ENCODE data around the gene SCNN1G.
"Not testable (repeated sequence)": the region's sequence is repeated elsewhere in the genome, so short reads cannot be mapped to it uniquely, and the experiment has no call there.

Gene SCNN1G

DNA sequence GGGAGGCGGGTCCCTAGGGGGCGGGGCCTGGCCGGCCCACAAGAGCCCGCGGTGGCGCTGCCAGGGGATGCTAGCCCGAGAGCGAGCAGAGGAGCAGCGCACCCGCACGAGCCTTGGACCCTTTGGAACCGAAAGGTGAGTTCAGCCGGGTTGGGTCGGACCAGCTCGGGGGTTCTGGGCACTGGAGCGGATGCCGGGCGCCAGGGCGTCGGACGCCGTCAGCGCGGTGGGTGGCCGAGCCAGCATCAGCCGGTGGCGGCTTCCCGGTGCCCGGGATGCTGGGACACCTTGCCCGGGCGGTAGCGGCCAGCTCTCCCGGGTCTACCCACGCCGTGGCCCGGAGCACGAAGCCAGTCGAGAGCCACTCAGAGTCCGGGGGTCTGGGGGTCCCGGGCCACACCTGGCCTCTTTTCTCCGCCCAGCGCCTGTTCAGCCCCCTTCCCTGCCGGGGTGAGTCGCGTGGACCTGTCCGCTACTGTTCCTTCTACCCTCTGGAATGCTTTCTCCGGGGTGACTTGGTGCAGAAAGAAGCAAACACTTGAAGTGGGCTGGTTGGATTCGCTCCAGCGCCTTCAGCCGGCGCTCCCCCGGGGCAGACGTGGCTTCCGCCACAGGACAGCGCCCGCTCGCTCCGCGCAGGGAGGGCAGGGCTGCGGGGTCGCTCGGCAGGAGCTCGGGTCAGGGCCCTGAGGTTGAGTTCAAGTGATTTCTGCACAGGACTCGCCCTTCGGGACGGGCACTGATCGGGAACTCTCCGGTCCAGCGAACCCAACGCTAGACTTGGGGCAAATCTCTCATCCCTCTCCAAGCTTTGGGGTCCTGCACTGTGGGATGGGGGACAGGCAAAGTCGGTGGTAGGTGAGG, at the start of gene SCNN1G:
Gene SCNN1G (plus strand): TSS at position 67 of the 864 bp plus-strand sequence. CDS start 3,527 bp downstream, outside the sequence.
- peak; percentile 63 to 77 (median 73) for DNase-seq

- DNase-seq = no peak
These were observed 49.6 kb upstream of the SCNN1G start for GRCh38 chr16:23132775-23133463.

- DNase-seq = no peak
These were observed 48.3 kb upstream of the SCNN1G start for GRCh38 chr16:23134274-23134673.

DNA sequence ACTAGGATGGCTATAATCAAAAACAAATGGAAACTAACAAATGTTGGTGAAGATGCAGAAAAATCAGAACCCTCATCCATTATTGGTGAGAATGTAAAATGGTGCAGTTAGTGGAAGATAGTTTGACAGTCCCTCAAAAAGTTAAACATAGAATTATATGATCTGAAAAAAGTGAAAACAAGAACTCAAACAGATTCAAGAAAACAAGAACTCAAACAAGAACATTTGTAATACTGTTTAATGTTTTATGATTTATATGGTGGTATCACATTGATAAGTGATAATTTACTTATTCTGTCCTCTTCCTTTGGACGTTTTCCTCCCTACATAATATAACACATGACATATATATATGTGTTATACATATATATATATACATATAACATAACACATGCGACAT, 45.3 kb upstream of the SCNN1G start:
- DNase-seq = no peak

DNA sequence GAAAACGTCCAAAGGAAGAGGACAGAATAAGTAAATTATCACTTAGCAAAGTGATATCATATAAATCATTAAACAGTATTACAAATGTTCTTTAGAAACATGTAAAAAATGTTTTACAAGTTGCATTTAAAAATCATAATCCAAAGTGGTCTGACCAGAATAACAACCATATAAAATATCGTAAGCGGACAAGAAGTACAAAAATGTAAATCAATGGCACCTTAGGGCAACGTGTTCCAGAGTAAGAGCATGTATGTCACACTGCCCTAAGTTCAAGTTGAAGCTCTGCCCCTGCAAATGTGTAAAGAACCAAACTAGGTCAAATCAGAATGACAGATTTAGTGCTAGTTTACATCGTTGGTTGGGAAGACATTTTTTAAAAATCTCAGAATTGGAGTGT, 44.7 kb upstream of the SCNN1G start:
- no peak for DNase-seq

DNA sequence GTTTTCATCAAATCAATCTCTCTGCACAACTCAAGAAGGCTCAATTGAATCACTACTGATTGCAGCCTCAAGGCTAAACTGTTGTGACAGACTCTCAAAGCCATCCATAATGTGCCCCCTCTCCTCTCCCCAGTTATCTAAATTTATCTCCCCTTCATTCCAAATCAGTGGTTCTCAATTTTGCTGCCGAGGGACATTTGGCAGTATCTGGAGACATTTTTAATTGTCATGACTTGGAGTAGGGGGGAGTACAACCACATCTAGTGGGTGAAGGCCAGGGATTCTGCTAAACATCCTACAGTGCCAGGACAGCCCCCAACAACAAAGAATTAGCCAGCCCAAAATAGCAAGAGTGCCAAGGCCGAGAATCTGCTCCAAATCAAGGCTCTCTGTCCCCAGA, 42.4 kb upstream of the SCNN1G start:
- DNase-seq = no peak

GRCh38 chr16:23141033-23141432, 41.5 kb upstream of the SCNN1G start:
- DNase-seq = no peak

- DNase-seq = no peak
These were observed 41.0 kb upstream of the SCNN1G start for GRCh38 chr16:23141500-23141899.

GRCh38 chr16:23141959-23142740, 40.4 kb upstream of the SCNN1G start:
- DNase-seq = no peak

GRCh38 chr16:23143391-23143790, 39.2 kb upstream of the SCNN1G start:
- no peak for DNase-seq

- DNase-seq = not testable (repeated sequence)
These were observed 38.2 kb upstream of the SCNN1G start for GRCh38 chr16:23144393-23144792.

- peak in 1 of 3 experiments; percentile 38 for DNase-seq
These were observed 37.4 kb upstream of the SCNN1G start for GRCh38 chr16:23145186-23145585.

DNA sequence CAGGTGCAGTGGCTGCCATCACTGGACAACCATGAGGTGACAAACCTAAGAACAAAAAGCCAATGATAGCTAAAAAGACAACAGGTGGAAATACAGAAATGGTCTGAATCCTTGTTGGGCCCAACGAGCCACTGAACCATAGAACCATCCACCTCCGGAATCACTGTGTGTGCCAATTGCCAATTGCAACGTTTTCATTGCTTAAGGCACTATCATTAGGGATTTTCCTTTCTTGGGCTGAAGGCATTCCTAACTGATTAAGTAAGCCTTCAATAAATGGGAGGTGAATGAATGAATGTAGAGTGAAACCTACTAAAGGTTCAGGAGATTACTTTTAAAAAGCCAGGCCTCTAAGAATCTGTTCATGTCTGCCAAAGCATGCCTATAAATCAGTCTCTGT, 36.9 kb upstream of the SCNN1G start:
- no peak for DNase-seq

DNA sequence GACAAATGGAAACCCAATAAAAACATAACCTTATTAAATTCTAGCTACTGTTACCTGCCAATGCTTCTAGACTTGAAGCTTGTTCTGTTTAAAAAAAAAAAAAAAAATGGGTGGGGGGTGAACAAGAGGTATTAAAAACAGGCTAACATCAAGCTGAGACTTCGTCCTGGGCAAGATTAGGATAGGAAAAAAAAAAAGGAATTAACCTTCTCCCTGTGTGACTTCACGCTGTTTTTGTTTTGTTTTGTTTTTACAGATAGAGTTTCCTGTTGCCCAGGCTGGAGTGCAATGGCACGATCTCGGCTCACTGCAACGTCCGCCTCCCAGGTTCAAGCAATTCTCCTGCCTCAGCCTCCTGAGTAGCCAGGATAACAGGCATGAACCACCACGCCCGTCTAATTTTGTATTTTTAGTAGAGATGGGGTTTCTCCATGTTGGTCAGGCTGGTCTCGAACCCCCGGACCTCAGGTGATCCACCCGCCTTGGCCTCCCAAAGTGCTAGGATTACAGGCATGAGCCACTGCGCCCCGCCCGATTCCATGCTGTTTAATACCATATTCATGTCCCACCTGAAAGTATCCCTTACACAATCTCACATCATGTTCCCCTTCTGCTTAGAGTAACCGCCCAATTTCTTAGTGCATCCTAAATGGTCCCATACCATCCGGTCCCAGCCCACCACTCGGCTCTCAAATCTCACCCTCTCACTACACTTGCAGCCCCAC, 35.5 kb upstream of the SCNN1G start:
- DNase-seq = no peak

GRCh38 chr16:23147666-23148065, 34.9 kb upstream of the SCNN1G start:
- DNase-seq = no peak

DNA sequence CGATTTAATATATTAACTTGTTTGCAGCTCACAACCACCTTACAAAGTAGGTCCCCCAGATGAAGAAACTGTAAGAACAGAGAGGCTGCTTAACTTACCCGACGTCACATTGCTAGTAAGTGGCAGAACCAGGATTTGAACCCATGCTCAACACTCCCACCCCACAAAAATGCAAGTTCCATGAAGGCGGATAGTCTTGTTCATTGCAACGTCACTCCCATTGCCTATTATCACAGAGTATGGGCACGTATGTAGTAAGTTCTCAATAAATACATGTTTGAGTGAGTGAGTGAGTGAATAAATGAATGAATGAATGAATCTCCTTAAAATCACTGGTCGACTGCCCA, 34.4 kb upstream of the SCNN1G start:
- DNase-seq = no peak

GRCh38 chr16:23148513-23149266, 33.9 kb upstream of the SCNN1G start:
- peak; percentile 42 to 77 (median 72) for DNase-seq

GRCh38 chr16:23149267-23149992, 33.1 kb upstream of the SCNN1G start, which contains the start of gene USP31:
TSS of gene USP31 (minus strand) at chr16:23149452. CDS start at chr16:23149270, 182 bp downstream.
- DNase-seq = peak; percentile 93 to 97 (median 95)

DNA sequence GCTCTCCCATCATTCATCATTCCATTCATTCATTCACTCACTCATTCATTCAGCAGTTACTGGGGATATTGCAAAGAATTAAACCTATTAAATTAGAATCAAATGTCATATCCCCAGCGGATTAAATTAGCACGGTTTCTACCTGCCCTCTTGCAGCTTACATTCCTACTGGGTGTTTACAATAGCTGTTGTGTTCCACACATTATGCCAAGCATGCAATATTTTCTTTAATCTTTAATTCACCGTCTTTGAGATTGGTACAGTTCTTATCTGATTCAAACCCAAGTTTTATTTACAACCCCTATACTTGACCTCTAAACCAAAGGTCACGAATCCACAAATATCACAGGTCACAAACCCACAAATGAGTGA, 32.6 kb upstream of the SCNN1G start:
- no peak for DNase-seq

DNA sequence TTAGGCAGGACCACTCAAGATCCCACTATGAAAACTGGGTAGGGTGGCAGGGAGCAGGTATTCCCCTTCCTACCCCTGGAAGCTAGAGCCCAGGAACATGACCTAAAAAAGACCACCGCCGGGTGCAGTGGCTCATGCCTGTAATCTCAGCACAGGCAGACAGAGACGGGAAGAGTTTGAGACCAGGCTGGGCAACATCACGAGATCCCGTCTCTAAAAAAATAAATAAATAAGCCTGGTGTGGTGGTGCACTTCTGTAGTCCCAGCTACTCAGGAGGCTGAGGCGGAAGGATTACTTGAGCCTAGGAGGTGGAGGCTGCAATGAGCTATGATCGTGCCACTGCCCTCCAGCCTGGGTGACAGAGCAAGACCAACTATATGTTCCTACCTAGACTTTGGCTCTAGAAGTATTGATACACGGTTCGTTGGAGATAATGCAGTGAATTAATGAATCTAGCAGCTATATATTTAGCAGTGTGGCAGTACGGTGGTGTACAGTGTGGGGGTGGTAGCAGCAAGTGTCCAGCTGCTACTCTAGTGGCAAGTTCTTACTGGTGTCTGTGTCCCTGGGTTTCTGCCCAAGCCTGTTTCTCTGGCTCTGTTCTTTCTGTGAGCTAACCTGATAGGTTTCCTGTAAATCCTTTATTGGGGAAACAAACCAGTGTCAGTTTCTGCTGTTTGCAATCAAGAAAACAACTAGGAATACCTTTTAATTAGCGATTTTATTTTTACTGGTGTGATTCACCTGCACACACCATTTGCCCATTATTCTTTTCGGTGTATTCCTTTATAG, 30.0 kb upstream of the SCNN1G start:
- no peak for DNase-seq
